ENCODE data around the gene CHD9. TPM values are rescaled to one million over a fixed set of nuclear protein-coding genes. Genes with fewer than 3 reads are reported as not detected.

Gene CHD9
- total RNA-seq, 1 donor from 2014 or later = 119 TPM

GRCh38 chr16:53358884-53359283, 304.1 kb downstream of the CHD9 start:
- DNase-seq (ENCODE audit: low spot score in 2 of 2, unreplicated experiment in 2 of 2) = no peak
- Mint-ChIP-seq H3K27me3 (ENCODE audit: low read depth) (peaks cover 16% of the 10 kb centered on the region), H3K36me3 (no peaks in the 10 kb centered on the region), H3K9me3 (no peaks in the 10 kb centered on the region), H3K4me3 (no peak overlapping the region), H3K27ac (no peak overlapping the region), H3K4me1 (no peaks in the 10 kb centered on the region)
- TF ChIP-seq, protein P1, sequence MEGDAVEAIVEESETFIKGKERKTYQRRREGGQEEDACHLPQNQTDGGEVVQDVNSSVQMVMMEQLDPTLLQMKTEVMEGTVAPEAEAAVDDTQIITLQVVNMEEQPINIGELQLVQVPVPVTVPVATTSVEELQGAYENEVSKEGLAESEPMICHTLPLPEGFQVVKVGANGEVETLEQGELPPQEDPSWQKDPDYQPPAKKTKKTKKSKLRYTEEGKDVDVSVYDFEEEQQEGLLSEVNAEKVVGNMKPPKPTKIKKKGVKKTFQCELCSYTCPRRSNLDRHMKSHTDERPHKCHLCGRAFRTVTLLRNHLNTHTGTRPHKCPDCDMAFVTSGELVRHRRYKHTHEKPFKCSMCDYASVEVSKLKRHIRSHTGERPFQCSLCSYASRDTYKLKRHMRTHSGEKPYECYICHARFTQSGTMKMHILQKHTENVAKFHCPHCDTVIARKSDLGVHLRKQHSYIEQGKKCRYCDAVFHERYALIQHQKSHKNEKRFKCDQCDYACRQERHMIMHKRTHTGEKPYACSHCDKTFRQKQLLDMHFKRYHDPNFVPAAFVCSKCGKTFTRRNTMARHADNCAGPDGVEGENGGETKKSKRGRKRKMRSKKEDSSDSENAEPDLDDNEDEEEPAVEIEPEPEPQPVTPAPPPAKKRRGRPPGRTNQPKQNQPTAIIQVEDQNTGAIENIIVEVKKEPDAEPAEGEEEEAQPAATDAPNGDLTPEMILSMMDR (IDR thresholded peaks at IDR 0.05; ENCODE audit: unreplicated experiment) = no peak

- H3K9me3 Mint-ChIP-seq = no peaks in the 10 kb centered on the region
- H3K4me1 Mint-ChIP-seq = no peaks in the 10 kb centered on the region
- H3K27me3 Mint-ChIP-seq (ENCODE audit: low read depth) = peaks cover 2% of the 10 kb centered on the region
- no peaks in the 10 kb centered on the region for H3K36me3 Mint-ChIP-seq
- H3K4me3 Mint-ChIP-seq = no peak overlapping the region
- H3K27ac Mint-ChIP-seq = no peak overlapping the region
- TF ChIP-seq, protein P1 (IDR thresholded peaks at IDR 0.05; ENCODE audit: unreplicated experiment) = no peak
- no peak for DNase-seq (ENCODE audit: low spot score in 2 of 2, unreplicated experiment in 2 of 2)
Measured at GRCh38 chr16:53369921-53370320, 315.1 kb downstream of the CHD9 start.

DNA sequence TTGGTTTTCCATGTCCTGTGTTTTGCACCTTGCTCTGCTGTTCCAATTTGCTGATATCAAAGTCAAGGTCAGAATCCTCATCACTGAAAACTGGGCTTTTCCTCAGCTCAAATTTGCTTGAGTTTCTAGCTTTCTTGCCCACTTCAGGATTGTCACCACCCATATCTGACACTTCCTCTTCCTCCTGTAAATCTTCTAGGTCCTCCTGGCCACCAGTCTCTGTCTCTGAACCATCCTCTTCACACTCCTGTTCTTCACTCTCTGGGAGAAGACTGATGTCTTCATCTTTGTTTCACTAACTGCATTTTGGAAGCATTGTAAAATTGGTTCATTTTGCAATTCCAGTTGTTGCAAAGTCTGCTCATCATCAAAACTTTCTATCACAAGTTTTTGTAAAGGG, 316.0 kb downstream of the CHD9 start:
- H3K9me3 Mint-ChIP-seq = no peaks in the 10 kb centered on the region
- no peak overlapping the region for H3K4me3 Mint-ChIP-seq
- TF ChIP-seq, protein P1 (IDR thresholded peaks at IDR 0.05; ENCODE audit: unreplicated experiment) = no peak
- H3K27me3 Mint-ChIP-seq (ENCODE audit: low read depth) = peaks cover 2% of the 10 kb centered on the region
- no peaks in the 10 kb centered on the region for H3K36me3 Mint-ChIP-seq
- no peak for DNase-seq (ENCODE audit: low spot score in 2 of 2, unreplicated experiment in 2 of 2)
- H3K27ac Mint-ChIP-seq = no peak overlapping the region
- no peaks in the 10 kb centered on the region for H3K4me1 Mint-ChIP-seq

GRCh38 chr16:53372992-53373871, 318.4 kb downstream of the CHD9 start:
- DNase-seq (ENCODE audit: low spot score in 2 of 2, unreplicated experiment in 2 of 2) = no peak
- peaks cover 2% of the 10 kb centered on the region for H3K27me3 Mint-ChIP-seq (ENCODE audit: low read depth)

DNA sequence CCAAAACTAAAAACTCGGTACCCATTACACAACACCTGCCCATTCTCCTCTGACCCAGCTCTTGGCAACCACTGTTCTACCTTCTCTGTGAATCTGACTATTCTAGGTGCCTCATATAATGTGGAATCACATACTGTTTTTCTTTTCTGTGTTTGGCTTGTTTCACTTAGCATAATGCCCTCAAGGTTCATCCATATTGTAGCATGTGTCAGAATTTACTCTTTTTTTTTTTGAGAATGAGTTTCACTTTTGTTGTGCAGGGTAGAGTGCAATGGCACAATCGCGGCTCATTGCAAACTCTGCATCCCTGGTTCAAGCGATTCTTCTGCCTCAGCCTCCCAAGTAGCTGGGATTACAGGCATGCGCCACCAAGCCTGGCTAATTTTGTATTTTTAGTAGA, 320.0 kb downstream of the CHD9 start:
- Mint-ChIP-seq H3K9me3 (no peaks in the 10 kb centered on the region), H3K4me3 (no peak overlapping the region), H3K27ac (no peak overlapping the region), H3K27me3 (ENCODE audit: low read depth) (peaks cover 2% of the 10 kb centered on the region), H3K4me1 (peaks cover 6% of the 10 kb centered on the region), H3K36me3 (no peaks in the 10 kb centered on the region)
- TF ChIP-seq, protein P1 (IDR thresholded peaks at IDR 0.05; ENCODE audit: unreplicated experiment) = no peak
- no peak for DNase-seq (ENCODE audit: low spot score in 2 of 2, unreplicated experiment in 2 of 2)

More at GRCh38 chr16:53372992-53373871, 318.4 kb downstream of the CHD9 start:
- H3K9me3 Mint-ChIP-seq = no peaks in the 10 kb centered on the region
- H3K4me1 Mint-ChIP-seq = peaks cover 2% of the 10 kb centered on the region
- H3K36me3 Mint-ChIP-seq = no peaks in the 10 kb centered on the region
- H3K4me3 Mint-ChIP-seq = no peak overlapping the region
- TF ChIP-seq, protein P1 (IDR thresholded peaks at IDR 0.05; ENCODE audit: unreplicated experiment) = no peak
- H3K27ac Mint-ChIP-seq = no peak overlapping the region

Measured in mesothelial cell of epicardium (in vitro differentiated cells).